ENCODE results near the gene ASRGL1. TPM values are rescaled to one million over a fixed set of nuclear protein-coding genes. Genes with fewer than 3 reads are reported as not detected.
A peak's percentile ranks its signal among the peaks of the same experiment; 100 is the strongest.

The ASRGL1 gene
- total RNA-seq, 1 experiment from 2014 or later, result 31.1 TPM

DNA sequence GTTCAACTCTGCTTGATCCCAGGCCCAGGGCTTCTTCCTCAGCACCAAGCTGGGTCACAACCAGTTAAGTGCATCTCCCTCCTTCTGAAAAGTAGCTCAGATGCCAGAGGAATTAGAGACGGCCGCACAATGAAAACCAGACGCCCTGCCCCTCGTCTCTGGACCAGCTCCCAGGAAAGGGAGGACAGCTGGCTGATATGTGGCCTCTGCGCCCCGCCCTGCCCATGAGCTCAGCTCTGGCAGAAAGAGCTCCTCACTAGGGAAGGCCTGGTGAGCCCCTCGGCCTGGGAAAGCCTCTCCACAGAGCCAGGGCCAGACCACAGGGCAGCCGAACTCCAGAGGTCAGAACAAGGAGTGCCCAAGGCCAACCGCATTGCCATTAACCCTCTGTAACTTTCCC, 63.5 kb downstream of the ASRGL1 start:
- no peak overlapping the region for H2BK5ac ChIP-seq (ENCODE audit: insufficient read length, low read length)
- Mint-ChIP-seq H3K9me3 (no peaks in the 10 kb centered on the region), H3K36me3 (ENCODE audit: insufficient read depth in 1 of 3, low read depth in 3 of 3) (no peaks in the 10 kb centered on the region; a peak in 1 of 7 replicates), H3K27me3 (ENCODE audit: low read depth) (peaks cover 4% of the 10 kb centered on the region), H3K27ac (peak overlapping the region in 1 of 3 experiments; percentile 70; a peak in 1 of 7 replicates), H3K4me1 (peaks cover 19 to 51% of the 10 kb centered on the region in 2 experiments), H3K4me3 (no peak overlapping the region)
- no peaks in the 10 kb centered on the region for H3K79me2 ChIP-seq (ENCODE audit: insufficient read depth, low read length)
- TF ChIP-seq, protein P1, sequence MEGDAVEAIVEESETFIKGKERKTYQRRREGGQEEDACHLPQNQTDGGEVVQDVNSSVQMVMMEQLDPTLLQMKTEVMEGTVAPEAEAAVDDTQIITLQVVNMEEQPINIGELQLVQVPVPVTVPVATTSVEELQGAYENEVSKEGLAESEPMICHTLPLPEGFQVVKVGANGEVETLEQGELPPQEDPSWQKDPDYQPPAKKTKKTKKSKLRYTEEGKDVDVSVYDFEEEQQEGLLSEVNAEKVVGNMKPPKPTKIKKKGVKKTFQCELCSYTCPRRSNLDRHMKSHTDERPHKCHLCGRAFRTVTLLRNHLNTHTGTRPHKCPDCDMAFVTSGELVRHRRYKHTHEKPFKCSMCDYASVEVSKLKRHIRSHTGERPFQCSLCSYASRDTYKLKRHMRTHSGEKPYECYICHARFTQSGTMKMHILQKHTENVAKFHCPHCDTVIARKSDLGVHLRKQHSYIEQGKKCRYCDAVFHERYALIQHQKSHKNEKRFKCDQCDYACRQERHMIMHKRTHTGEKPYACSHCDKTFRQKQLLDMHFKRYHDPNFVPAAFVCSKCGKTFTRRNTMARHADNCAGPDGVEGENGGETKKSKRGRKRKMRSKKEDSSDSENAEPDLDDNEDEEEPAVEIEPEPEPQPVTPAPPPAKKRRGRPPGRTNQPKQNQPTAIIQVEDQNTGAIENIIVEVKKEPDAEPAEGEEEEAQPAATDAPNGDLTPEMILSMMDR (conservative IDR thresholded peaks at IDR 0.05), result no peak
- H4K20me1 ChIP-seq (ENCODE audit: control insufficient read depth, insufficient read depth, insufficient read length), result no peaks in the 10 kb centered on the region
- H3K14ac ChIP-seq (ENCODE audit: insufficient read depth, low read length), result no peak overlapping the region
- H2BK20ac ChIP-seq (ENCODE audit: low read depth, low read length, poor library complexity, severe bottlenecking), result no peak overlapping the region
- no peak overlapping the region for H3K27ac ChIP-seq (ENCODE audit: insufficient read length, low read depth, low read length)
- WGBS (ENCODE audit: extremely low coverage, insufficient read length, low lambda C conversion rate), result no CpG with 5 or more reads among the region's 9 CpGs
- H3T11ph ChIP-seq (ENCODE audit: low read length), result no peak overlapping the region
- H3K23ac ChIP-seq (ENCODE audit: insufficient read length, low read depth, low read length), result no peak overlapping the region
- H2BK12ac ChIP-seq (ENCODE audit: insufficient read length, low read depth, low read length), result no peak overlapping the region
- no peak overlapping the region for H4K91ac ChIP-seq (ENCODE audit: insufficient read length, low read depth, low read length)
- no peaks in the 10 kb centered on the region for H3K23me2 ChIP-seq (ENCODE audit: insufficient read length, low read depth, low read length, poor library complexity, severe bottlenecking)
- no peak overlapping the region for H3K18ac ChIP-seq (ENCODE audit: insufficient read length, low read depth, low read length)
- H4K8ac ChIP-seq (replicated peaks; ENCODE audit: insufficient read length, low read depth, low read length), result no peak overlapping the region
- H2AK5ac ChIP-seq (ENCODE audit: insufficient read length, low read length), result no peak overlapping the region
- no peaks in the 10 kb centered on the region for H3K9me3 ChIP-seq (ENCODE audit: control insufficient read depth, low read depth, low read length)
- no peak overlapping the region for H2AFZ ChIP-seq (ENCODE audit: low read length)
- no peak overlapping the region for H3K56ac ChIP-seq (ENCODE audit: insufficient read length, low read depth, low read length)
- no peak overlapping the region for H2BK120ac ChIP-seq (ENCODE audit: low read depth, low read length, poor library complexity, severe bottlenecking)
- no peak for DNase-seq
- no peak overlapping the region for H3K4me2 ChIP-seq (ENCODE audit: insufficient read depth, insufficient read length, low read length)
- no peaks in the 10 kb centered on the region for H3K79me1 ChIP-seq (ENCODE audit: insufficient read depth, low read depth, low read length, poor library complexity, severe bottlenecking)
- H3K4me1 ChIP-seq (ENCODE audit: insufficient read depth, low read length), result no peaks in the 10 kb centered on the region; the same call in 1 of the 2 replicates
- H2BK15ac ChIP-seq (ENCODE audit: low read depth, low read length), result no peak overlapping the region
- H3K27me3 ChIP-seq (ENCODE audit: insufficient read depth, low read length), result no peaks in the 10 kb centered on the region
- no peak overlapping the region for H4K5ac ChIP-seq (ENCODE audit: insufficient read length, low read depth, low read length)
- H3K4ac ChIP-seq (ENCODE audit: low read depth, low read length), result no peak overlapping the region
- H3K9ac ChIP-seq (ENCODE audit: extremely low read depth, insufficient read length, low read length), result no peak overlapping the region
